Uterus (tissue), 2 donors: ENCODE data around the gene KCNS3.

Experiments used
- CTCF ChIP-seq, 4 experiments: fragments of 200-600 bp in 2 of 4; fragments of 450-650 bp in 2 of 4; sonication (generic) in 2 of 4; IDR thresholded peaks; one replicate each; pipeline ENCODE4 v1.5.1; 2016 to 2019; ENCODE audit warnings: antibody characterized with exemption in 4 of 4, mild to moderate bottlenecking in 2 of 4, moderate library complexity in 1 of 4
- POLR2A ChIP-seq, 2 donors: fragments of 450-650 bp; IDR thresholded peaks; one replicate each; pipeline ENCODE4 v1.6.1; 2016; ENCODE audit warnings: antibody characterized with exemption in 2 of 2, mild to moderate bottlenecking in 1 of 2, moderate library complexity in 1 of 2

- TF ChIP-seq CTCF (IDR thresholded peaks at IDR 0.05) (no peak), POLR2A (IDR thresholded peaks at IDR 0.05) (no peak)
These were observed 43.0 kb upstream of the KCNS3 start for GRCh38 chr2:17835516-17835915.
